SK-N-SH treated with all-trans-retinoic acid at 6 μM for 48 hours (cell line): ENCODE results near the gene TSPAN9.

Source experiments
- ATAC-seq: fragments of 200-7000 bp; cut with Tn5 transposase; 3 replicates; pipeline ENCODE4 v1.9.1; 2020; ENCODE audit warnings: mild to moderate bottlenecking, moderate library complexity
- ARNTL ChIP-seq: fragments of 450-650 bp; formaldehyde crosslinking; IDR thresholded peaks from 2 replicates; pipeline ENCODE4 v1.5.0; 2020; ENCODE audit warnings: low read depth, mild to moderate bottlenecking, moderate library complexity, borderline replicate concordance
- CREB5 ChIP-seq: fragments of 250-450 bp; sonication (Bioruptor Pico); IDR thresholded peaks from 2 replicates; pipeline ENCODE4 v1.5.1; 2020; ENCODE audit warnings: low read depth, mild to moderate bottlenecking, moderate library complexity
- CSDC2 ChIP-seq: fragments of 250-450 bp; sonication (Bioruptor Pico); IDR thresholded peaks from 2 replicates; pipeline ENCODE4 v1.5.0; 2020; ENCODE audit warnings: mild to moderate bottlenecking, moderate library complexity
- ESRRG ChIP-seq: fragments of 250-450 bp; sonication (Bioruptor Pico); IDR thresholded peaks from 2 replicates; pipeline ENCODE4 v1.6.1; 2021; ENCODE audit warnings: mild to moderate bottlenecking
- GLIS3 ChIP-seq: fragments of 250-450 bp; sonication (Bioruptor Pico); IDR thresholded peaks from 2 replicates; pipeline ENCODE4 v1.5.0; 2020; ENCODE audit warnings: mild to moderate bottlenecking, moderate library complexity
- ISL1 ChIP-seq: fragments of 250-450 bp; sonication (Bioruptor Pico); IDR thresholded peaks from 2 replicates; pipeline ENCODE4 v2.1.2; 2022; ENCODE audit warnings: mild to moderate bottlenecking, moderate library complexity
- OSR1 ChIP-seq: fragments of 250-450 bp; sonication (Bioruptor Pico); IDR thresholded peaks from 2 replicates; pipeline ENCODE4 v1.8.0; 2022; ENCODE audit warnings: moderate library complexity, mild to moderate bottlenecking, inconsistent platforms
- PATZ1 ChIP-seq: fragments of 250-450 bp; sonication (Bioruptor Pico); IDR thresholded peaks from 2 replicates; pipeline ENCODE4 v1.8.0; 2020; ENCODE audit warnings: mild to moderate bottlenecking, moderate library complexity, borderline replicate concordance
- RARB ChIP-seq: fragments of 250-450 bp; sonication (Bioruptor Pico); IDR thresholded peaks from 2 replicates; pipeline ENCODE4 v1.8.0; 2021; ENCODE audit warnings: mild to moderate bottlenecking, moderate library complexity
- SNAI2 ChIP-seq: fragments of 250-450 bp; sonication (Bioruptor Pico); IDR thresholded peaks from 2 replicates; pipeline ENCODE4 v1.5.0; 2020; ENCODE audit warnings: mild to moderate bottlenecking, moderate library complexity
- TCF4 ChIP-seq: fragments of 250-450 bp; sonication (Bioruptor Pico); IDR thresholded peaks from 2 replicates; pipeline ENCODE4 v1.8.0; 2021; ENCODE audit warnings: mild to moderate bottlenecking, moderate library complexity, borderline replicate concordance
- TOX ChIP-seq: fragments of 250-450 bp; sonication (Bioruptor Pico); IDR thresholded peaks from 2 replicates; pipeline ENCODE4 v1.8.0; 2021; ENCODE audit warnings: mild to moderate bottlenecking, moderate library complexity, borderline replicate concordance
- TSHZ2 ChIP-seq: fragments of 250-450 bp; sonication (Bioruptor Pico); IDR thresholded peaks from 2 replicates; pipeline ENCODE4 v1.5.0; 2020; ENCODE audit warnings: mild to moderate bottlenecking, moderate library complexity
- ZC3H10 ChIP-seq: fragments of 250-450 bp; sonication (Bioruptor Pico); IDR thresholded peaks from 2 replicates; pipeline ENCODE4 v1.5.1; 2021; ENCODE audit warnings: mild to moderate bottlenecking, moderate library complexity
- ZFP3 ChIP-seq: fragments of 250-450 bp; sonication (Bioruptor Pico); IDR thresholded peaks from 2 replicates; pipeline ENCODE4 v1.5.0; 2020; ENCODE audit warnings: mild to moderate bottlenecking, moderate library complexity
- ZFP30 ChIP-seq: fragments of 450-650 bp; formaldehyde crosslinking; IDR thresholded peaks from 2 replicates; pipeline ENCODE4 v1.5.0; 2022; ENCODE audit warnings: mild to moderate bottlenecking, moderate library complexity
- ZNF70 ChIP-seq: fragments of 450-650 bp; formaldehyde crosslinking; IDR thresholded peaks from 2 replicates; pipeline ENCODE4 v1.5.0; 2020; ENCODE audit warnings: mild to moderate bottlenecking, moderate library complexity
- ZNF8 ChIP-seq: fragments of 450-650 bp; formaldehyde crosslinking; IDR thresholded peaks from 2 replicates; pipeline ENCODE4 v1.5.0; 2020; ENCODE audit warnings: mild to moderate bottlenecking, moderate library complexity
- TF ChIP-seq, protein P1 (sequence below): fragments of 250-450 bp; sonication (Bioruptor Pico); IDR thresholded peaks from 2 replicates; pipeline ENCODE4 v1.8.0; 2021; ENCODE audit warnings: low read depth, mild to moderate bottlenecking, moderate library complexity, borderline replicate concordance

The TSPAN9 gene

DNA sequence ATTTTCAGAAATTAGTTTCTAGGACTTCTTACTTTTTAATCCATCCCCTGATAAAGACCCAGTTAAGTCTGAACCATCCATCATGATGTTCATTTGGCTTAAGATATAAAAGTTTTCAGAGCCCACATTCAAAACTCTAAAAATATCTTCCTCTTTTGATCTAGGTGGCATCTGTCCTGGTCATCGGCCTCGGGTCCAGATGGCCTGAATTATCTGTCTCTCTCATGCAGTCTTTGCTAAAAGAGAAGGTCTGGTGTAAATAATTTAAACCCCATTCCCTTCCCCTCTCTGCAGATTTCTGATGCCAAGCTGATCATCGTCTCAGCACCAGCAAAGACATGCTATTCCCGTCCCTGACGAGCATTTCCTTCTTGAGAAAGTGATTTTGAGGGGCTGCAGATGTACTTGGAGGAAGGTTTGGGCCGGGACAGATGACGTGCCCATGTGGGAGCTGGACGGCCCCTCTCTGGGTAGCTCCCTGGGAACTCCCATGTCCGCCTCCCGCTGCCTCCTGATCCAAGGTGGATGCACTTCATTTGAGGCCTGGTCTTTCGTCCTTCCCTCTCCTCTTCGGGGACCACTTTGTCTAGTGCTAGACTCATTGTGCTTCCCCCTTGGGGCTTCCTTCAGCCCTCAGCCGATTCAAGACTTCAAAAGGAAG, 240.8 kb downstream of the TSPAN9 start (continued):
- TF ChIP-seq PATZ1, result no peak
- no peak for TF ChIP-seq ZFP30 (CRISPR knock-in tag)
- TF ChIP-seq CSDC2 (CRISPR knock-in tag), result no peak
- TF ChIP-seq ARNTL (CRISPR knock-in tag), result no peak
- no peak for TF ChIP-seq ZC3H10 (CRISPR knock-in tag)
- no peak for TF ChIP-seq ZNF8 (CRISPR knock-in tag)
- TF ChIP-seq ZNF70 (CRISPR knock-in tag), result no peak

DNA sequence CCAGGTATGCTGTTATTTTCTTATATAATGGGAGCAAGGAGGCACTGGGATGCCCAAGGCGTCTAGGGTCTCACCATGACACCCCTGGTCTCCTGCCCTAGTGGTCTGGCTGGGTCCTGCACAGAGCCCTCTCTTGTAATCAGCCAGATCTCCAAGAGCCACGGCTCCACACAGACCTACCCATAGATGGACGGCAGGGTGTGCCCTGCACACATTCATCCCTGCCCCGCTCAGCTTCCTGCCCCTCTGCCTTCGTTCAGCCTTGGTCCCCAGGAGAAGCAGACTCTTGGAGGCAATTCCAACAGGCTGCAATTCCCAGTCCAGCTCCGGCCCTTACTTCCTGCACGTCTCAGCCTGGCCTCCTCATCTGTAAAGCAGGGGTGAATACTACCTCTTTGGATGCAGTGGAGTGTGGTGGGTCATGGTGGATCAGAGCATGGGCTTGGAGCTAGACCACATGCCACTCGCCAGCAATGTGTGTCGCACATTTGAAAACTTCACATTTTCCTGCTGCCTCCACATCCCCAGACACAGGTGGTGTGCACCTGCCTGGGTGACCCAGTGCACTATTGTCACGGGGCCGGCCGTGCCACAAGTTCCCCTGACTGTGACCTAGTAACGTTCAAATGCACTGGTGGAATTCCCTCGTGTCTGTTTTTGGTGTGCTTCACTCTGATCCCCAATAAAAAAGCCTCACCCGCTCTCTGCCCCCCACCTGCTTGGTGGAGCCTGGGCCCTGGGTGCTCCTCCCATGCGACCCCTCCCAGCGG, 242.7 kb downstream of the TSPAN9 start:
- no peak for TF ChIP-seq ESRRG (CRISPR knock-in tag)
- TF ChIP-seq ISL1 (CRISPR knock-in tag), result no peak
- no peak for TF ChIP-seq CSDC2 (CRISPR knock-in tag)
- TF ChIP-seq, all 23 proteins: peak for 0
- no peak for ATAC-seq

GRCh38 chr12:3320881-3321509, 243.8 kb downstream of the TSPAN9 start:
- ATAC-seq, result no peak

DNA sequence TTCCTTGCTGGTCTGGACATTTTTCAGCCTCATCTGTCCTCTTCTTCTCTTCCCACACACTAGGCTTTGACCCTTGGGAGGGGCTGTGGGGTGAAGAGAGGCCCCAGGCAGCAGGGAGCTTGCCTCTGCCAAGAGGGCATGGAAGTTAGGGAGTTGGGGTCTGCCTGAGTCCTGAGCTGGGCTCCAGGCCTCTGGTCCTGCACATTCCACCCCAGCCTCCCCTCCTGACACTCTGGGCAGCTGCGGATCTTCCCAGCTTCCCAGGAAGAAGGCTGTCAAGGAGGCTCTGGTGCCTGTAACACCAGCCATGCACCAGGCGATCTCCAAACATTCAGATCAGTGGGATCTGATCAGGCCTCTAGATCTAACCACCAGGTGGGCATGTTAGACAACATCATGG, 244.7 kb downstream of the TSPAN9 start:
- TF ChIP-seq OSR1 (CRISPR knock-in tag) (no peak), ZNF8 (CRISPR knock-in tag) (no peak)
- TF ChIP-seq, all 23 proteins: peak for 0
- no peak for ATAC-seq

More at GRCh38 chr12:3320881-3321509, 243.8 kb downstream of the TSPAN9 start:
- no peak for TF ChIP-seq CSDC2 (CRISPR knock-in tag)
- TF ChIP-seq ZFP3 (CRISPR knock-in tag), result no peak
- no peak for TF ChIP-seq CREB5
- TF ChIP-seq TOX, result no peak
- no peak for TF ChIP-seq GLIS3 (CRISPR knock-in tag)
- no peak for TF ChIP-seq ARNTL (CRISPR knock-in tag)
- no peak for TF ChIP-seq TCF4 (CRISPR knock-in tag)
- TF ChIP-seq ZFP30 (CRISPR knock-in tag), result no peak

DNA sequence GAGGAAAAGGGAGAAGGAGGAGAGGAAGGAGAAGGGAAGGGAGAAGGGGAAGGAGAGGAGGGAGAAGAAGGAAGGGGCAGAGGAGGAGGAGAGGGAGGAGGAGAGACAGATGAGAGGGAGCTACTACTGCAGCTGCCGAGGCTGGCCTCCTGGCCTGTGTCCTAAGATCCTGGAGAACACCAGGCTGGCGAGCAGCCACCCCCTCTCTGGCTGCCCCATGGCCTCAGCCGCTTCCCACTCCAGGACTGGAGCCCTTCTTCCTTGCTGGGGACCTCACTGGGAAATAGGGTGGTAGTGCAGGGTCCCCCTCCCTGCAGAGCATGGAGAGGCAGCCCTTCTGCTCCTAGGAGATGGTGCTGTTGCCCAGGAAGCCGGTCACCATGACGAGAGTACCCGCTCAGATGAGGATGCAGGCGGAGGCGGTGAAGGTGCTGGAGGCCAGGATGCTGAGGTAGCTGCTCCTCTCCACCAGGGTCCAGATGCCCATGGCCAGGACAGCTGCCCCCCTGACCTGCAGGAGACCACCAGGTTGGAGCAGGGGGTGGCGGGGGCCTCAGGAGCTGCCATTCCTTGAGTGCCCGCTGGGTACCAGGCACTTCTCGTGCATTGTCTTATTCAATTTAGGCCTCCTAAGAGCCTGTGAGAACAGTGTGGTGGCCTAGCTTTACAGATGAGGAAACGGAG, 246.0 kb downstream of the TSPAN9 start:
- no peak for ATAC-seq

More for the DNA sequence above, 246.0 kb downstream of the TSPAN9 start:
- no peak for TF ChIP-seq RARB (CRISPR knock-in tag)
- no peak for TF ChIP-seq TOX
- TF ChIP-seq PATZ1, result no peak
- no peak for TF ChIP-seq CSDC2 (CRISPR knock-in tag)
- TF ChIP-seq ZFP3 (CRISPR knock-in tag), result no peak
- TF ChIP-seq ZNF70 (CRISPR knock-in tag), result no peak
- TF ChIP-seq ARNTL (CRISPR knock-in tag), result no peak
- no peak for TF ChIP-seq ESRRG (CRISPR knock-in tag)
- TF ChIP-seq ZFP30 (CRISPR knock-in tag), result no peak
- no peak for TF ChIP-seq TSHZ2 (CRISPR knock-in tag)
- TF ChIP-seq, protein P1, sequence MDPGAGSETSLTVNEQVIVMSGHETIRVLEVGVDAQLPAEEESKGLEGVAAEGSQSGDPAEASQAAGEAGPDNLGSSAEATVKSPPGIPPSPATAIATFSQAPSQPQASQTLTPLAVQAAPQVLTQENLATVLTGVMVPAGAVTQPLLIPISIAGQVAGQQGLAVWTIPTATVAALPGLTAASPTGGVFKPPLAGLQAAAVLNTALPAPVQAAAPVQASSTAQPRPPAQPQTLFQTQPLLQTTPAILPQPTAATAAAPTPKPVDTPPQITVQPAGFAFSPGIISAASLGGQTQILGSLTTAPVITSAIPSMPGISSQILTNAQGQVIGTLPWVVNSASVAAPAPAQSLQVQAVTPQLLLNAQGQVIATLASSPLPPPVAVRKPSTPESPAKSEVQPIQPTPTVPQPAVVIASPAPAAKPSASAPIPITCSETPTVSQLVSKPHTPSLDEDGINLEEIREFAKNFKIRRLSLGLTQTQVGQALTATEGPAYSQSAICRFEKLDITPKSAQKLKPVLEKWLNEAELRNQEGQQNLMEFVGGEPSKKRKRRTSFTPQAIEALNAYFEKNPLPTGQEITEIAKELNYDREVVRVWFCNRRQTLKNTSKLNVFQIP (CRISPR knock-in tag), result no peak
- no peak for TF ChIP-seq SNAI2 (CRISPR knock-in tag)
